HepG2 (cell line): Measurements from ENCODE around the gene NR2F1. TPM values are rescaled to one million over a fixed set of nuclear protein-coding genes. Genes with fewer than 3 reads are reported as not detected.

Experiments used
- ARID3A ChIP-seq: IDR thresholded peaks from 2 replicates; pipeline ENCODE4 v1.6.1; 2012; ENCODE audit warnings: low read depth, low read length, improper control_type of control experiment
- BORCS8-MEF2B ChIP-seq: sonication (generic); formaldehyde crosslinking; IDR thresholded peaks from 2 replicates; pipeline ENCODE4 v1.8.0; 2022; ENCODE audit warnings: mild to moderate bottlenecking, missing genetic modification reagents
- ELF3 ChIP-seq: IDR thresholded peaks from 2 replicates; pipeline ENCODE4 v1.6.1; 2016; ENCODE audit warnings: missing genetic modification reagents, missing compliant biosample characterization
- KMT2B ChIP-seq: IDR thresholded peaks from 2 replicates; pipeline ENCODE4 v1.6.1; 2016; ENCODE audit warnings: missing genetic modification reagents, missing compliant biosample characterization
- MEIS1 ChIP-seq: sonication (generic); formaldehyde crosslinking; IDR thresholded peaks from 2 replicates; pipeline ENCODE4 v1.9.0; 2021; ENCODE audit warnings: mild to moderate bottlenecking, missing genetic modification reagents, moderate library complexity, borderline replicate concordance
- MTERF4 ChIP-seq: sonication (generic); formaldehyde crosslinking; IDR thresholded peaks from 2 replicates; pipeline ENCODE4 v1.8.0; 2023; ENCODE audit warnings: mild to moderate bottlenecking, missing genetic modification reagents
- POGZ ChIP-seq: sonication (generic); formaldehyde crosslinking; IDR thresholded peaks from 2 replicates; pipeline ENCODE4 v1.4.0; 2020; ENCODE audit warnings: mild to moderate bottlenecking, missing genetic modification reagents
- PTBP1 ChIP-seq: fragments of 200-400 bp; formaldehyde crosslinking; IDR thresholded peaks from 2 replicates; pipeline ENCODE4 v1.6.1; 2018; ENCODE audit warnings: low read length, low read depth; ENCODE audit not compliant: poor library complexity, severe bottlenecking
- RBFOX2 ChIP-seq: fragments of 200-400 bp; formaldehyde crosslinking; IDR thresholded peaks from 2 replicates; pipeline ENCODE4 v1.6.1; 2017; ENCODE audit warnings: low read depth, mild to moderate bottlenecking, low read length
- RFX3 ChIP-seq: IDR thresholded peaks from 2 replicates; pipeline ENCODE4 v1.6.1; 2016; ENCODE audit warnings: missing biosample characterization, missing genetic modification reagents
- SP4 ChIP-seq: sonication (generic); formaldehyde crosslinking; IDR thresholded peaks from 2 replicates; pipeline ENCODE4 v1.8.1; 2023; ENCODE audit warnings: mild to moderate bottlenecking, missing genetic modification reagents
- USF2 ChIP-seq, 2 experiments: sonication (generic) in 1 of 2; formaldehyde crosslinking in 1 of 2; IDR thresholded peaks; 2 replicates each; pipeline versions ENCODE4 v1.5.1 to v1.6.1; 2011 to 2020; ENCODE audit warnings: borderline replicate concordance in 1 of 2, low read depth in 1 of 2, low read length in 1 of 2, mild to moderate bottlenecking in 1 of 2, missing genetic modification reagents in 1 of 2, moderate library complexity in 1 of 2
- ZBTB3 ChIP-seq: sonication (generic); formaldehyde crosslinking; IDR thresholded peaks from 2 replicates; pipeline ENCODE4 v1.4.0; 2020; ENCODE audit warnings: low read depth, mild to moderate bottlenecking, moderate library complexity, missing genetic modification reagents, borderline replicate concordance
- ZNF160 ChIP-seq: sonication (generic); formaldehyde crosslinking; IDR thresholded peaks from 2 replicates; pipeline ENCODE4 v1.8.0; 2022; ENCODE audit warnings: mild to moderate bottlenecking, inconsistent platforms, missing genetic modification reagents
- ZNF580 ChIP-seq: IDR thresholded peaks from 2 replicates; pipeline ENCODE4 v1.6.1; 2016; ENCODE audit warnings: low read depth, borderline replicate concordance
- ZSCAN25 ChIP-seq: sonication (generic); formaldehyde crosslinking; IDR thresholded peaks from 2 replicates; pipeline ENCODE4 v1.8.0; 2022; ENCODE audit warnings: mild to moderate bottlenecking, missing genetic modification reagents
- polyA plus RNA-seq, 8 experiments: library from polyadenylated mRNA; depleted of rRNA in 3 of 8; stranded (reverse) in 7 of 8; unstranded in 1 of 8; fragments of >200 nt; fragmentation: Illumina TruSeq in 4 of 8; extraction: Trizol in 4 of 8; gene quantifications; 2 replicates each; pipeline versions ENCODE4 v1.2.1 to v1.2.3, GENCODE V29; 2011 to 2016; ENCODE audit warnings: low read depth in 4 of 8, missing spikeins in 1 of 8, mixed read lengths in 1 of 8; ENCODE audit not compliant: insufficient read depth in 1 of 8
- total RNA-seq, 5 experiments: library from RNA; depleted of rRNA; stranded (reverse); fragments of >200 nt; fragmentation: Illumina TruSeq; extraction: Trizol; gene quantifications; 2 replicates each; pipeline ENCODE4 v1.2.3, GENCODE V29; 2016; ENCODE audit warnings: low read depth in 1 of 5
- TF ChIP-seq, protein P1 (sequence below): sonication (generic); formaldehyde crosslinking; IDR thresholded peaks from 2 replicates; pipeline ENCODE4 v1.8.0; 2022; ENCODE audit warnings: missing genetic modification reagents, mild to moderate bottlenecking, moderate library complexity, borderline replicate concordance
- TF ChIP-seq, protein P2 (sequence below): sonication (generic); formaldehyde crosslinking; IDR thresholded peaks from 2 replicates; pipeline ENCODE4 v1.4.0; 2020; ENCODE audit warnings: mild to moderate bottlenecking, missing genetic modification reagents

The NR2F1 gene
- total and polyA plus RNA-seq, 2 of the 13 experiments (the other 11 are each of a cell fraction or from before 2014, with no cell fraction given), result 17.1 to 59.7 TPM

- TF ChIP-seq ZBTB3 (CRISPR knock-in tag) (no peak), SP4 (no peak), ZSCAN25 (CRISPR knock-in tag) (peak; percentile 25; the same call in 1 of the 2 replicates), ELF3 (CRISPR knock-in tag) (0 out of 2 replicates have a peak, but pooled peaks have one; percentile 30), POGZ (CRISPR knock-in tag) (peak; percentile 71; the same call in 1 of the 2 replicates), ARID3A (no peak), RFX3 (CRISPR knock-in tag) (no peak), KMT2B (peak; percentile 71), MEIS1 (CRISPR knock-in tag) (0 out of 2 replicates have a peak, but pooled peaks have one; percentile 28), ZNF580 (CRISPR knock-in tag) (no peak), MTERF4 (CRISPR knock-in tag) (peak; percentile 62), PTBP1 (no peak), RBFOX2 (no peak; the same call in 1 of the 2 replicates), USF2 (IDR thresholded peaks at IDR 0.05; ENCODE audit: low read depth, low read length) (no peak), USF2 (CRISPR knock-in tag; IDR thresholded peaks at IDR 0.05; ENCODE audit: borderline replicate concordance) (no peak), BORCS8-MEF2B (peak; percentile 13; the same call in 1 of the 2 replicates), ZNF160 (CRISPR knock-in tag) (0 out of 2 replicates have a peak, but pooled peaks have one; percentile 25)
- TF ChIP-seq, protein P1, sequence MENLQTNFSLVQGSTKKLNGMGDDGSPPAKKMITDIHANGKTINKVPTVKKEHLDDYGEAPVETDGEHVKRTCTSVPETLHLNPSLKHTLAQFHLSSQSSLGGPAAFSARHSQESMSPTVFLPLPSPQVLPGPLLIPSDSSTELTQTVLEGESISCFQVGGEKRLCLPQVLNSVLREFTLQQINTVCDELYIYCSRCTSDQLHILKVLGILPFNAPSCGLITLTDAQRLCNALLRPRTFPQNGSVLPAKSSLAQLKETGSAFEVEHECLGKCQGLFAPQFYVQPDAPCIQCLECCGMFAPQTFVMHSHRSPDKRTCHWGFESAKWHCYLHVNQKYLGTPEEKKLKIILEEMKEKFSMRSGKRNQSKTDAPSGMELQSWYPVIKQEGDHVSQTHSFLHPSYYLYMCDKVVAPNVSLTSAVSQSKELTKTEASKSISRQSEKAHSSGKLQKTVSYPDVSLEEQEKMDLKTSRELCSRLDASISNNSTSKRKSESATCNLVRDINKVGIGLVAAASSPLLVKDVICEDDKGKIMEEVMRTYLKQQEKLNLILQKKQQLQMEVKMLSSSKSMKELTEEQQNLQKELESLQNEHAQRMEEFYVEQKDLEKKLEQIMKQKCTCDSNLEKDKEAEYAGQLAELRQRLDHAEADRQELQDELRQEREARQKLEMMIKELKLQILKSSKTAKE (CRISPR knock-in tag), result no peak
- TF ChIP-seq, protein P2, sequence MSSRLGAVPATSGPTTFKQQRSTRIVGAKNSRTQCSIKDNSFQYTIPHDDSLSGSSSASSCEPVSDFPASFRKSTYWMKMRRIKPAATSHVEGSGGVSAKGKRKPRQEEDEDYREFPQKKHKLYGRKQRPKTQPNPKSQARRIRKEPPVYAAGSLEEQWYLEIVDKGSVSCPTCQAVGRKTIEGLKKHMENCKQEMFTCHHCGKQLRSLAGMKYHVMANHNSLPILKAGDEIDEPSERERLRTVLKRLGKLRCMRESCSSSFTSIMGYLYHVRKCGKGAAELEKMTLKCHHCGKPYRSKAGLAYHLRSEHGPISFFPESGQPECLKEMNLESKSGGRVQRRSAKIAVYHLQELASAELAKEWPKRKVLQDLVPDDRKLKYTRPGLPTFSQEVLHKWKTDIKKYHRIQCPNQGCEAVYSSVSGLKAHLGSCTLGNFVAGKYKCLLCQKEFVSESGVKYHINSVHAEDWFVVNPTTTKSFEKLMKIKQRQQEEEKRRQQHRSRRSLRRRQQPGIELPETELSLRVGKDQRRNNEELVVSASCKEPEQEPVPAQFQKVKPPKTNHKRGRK (CRISPR knock-in tag), result no peak
These were observed 37.7 kb downstream of the NR2F1 start (continued) for GRCh38 chr5:93620487-93621326.
